GM12878 (cell line): ENCODE data around the gene ETHE1. TPM values are rescaled to one million over a fixed set of nuclear protein-coding genes. Genes with fewer than 3 reads are reported as not detected.

Source experiments
- CEBPB ChIP-seq, 2 experiments: fragments of 150-350 bp in 1 of 2; IDR thresholded peaks; 2 replicates each; pipeline ENCODE4 v1.6.1; 2012 to 2014; ENCODE audit warnings: low read depth in 2 of 2, low read length in 2 of 2, borderline replicate concordance in 1 of 2, inconsistent platforms in 1 of 2
- ESRRA ChIP-seq: IDR thresholded peaks from 2 replicates; pipeline ENCODE4 v1.6.1; 2012; ENCODE audit warnings: mild to moderate bottlenecking, low read length, improper control_type of control experiment
- ETV6 ChIP-seq, 2 experiments: fragments of 450-650 bp in 1 of 2; IDR thresholded peaks in 1 of 2; conservative IDR thresholded peaks in 1 of 2; 2 replicates each; pipeline ENCODE4 v1.6.1; 2014; ENCODE audit warnings: antibody characterized with exemption in 1 of 2, borderline replicate concordance in 1 of 2, low read depth in 1 of 2, mild to moderate bottlenecking in 1 of 2, moderate library complexity in 1 of 2
- HCFC1 ChIP-seq: fragments of 150-350 bp; IDR thresholded peaks from 2 replicates; pipeline ENCODE4 v1.6.1; 2014; ENCODE audit warnings: low read length
- JUND ChIP-seq: IDR thresholded peaks from 2 replicates; pipeline ENCODE4 v1.6.1; 2012; ENCODE audit warnings: low read depth, mild to moderate bottlenecking, low read length, improper control_type of control experiment, moderate library complexity
- KLF5 ChIP-seq: fragments of 450-650 bp; IDR thresholded peaks from 2 replicates; pipeline ENCODE4 v1.6.1; 2014; ENCODE audit warnings: mild to moderate bottlenecking; ENCODE audit not compliant: partially characterized antibody
- MTA2 ChIP-seq: fragments of 450-650 bp; IDR thresholded peaks from 2 replicates; pipeline ENCODE4 v1.6.1; 2016; ENCODE audit warnings: low read depth, mild to moderate bottlenecking, moderate library complexity
- NBN ChIP-seq: fragments of 450-650 bp; IDR thresholded peaks from 2 replicates; pipeline ENCODE4 v1.6.1; 2016
- NFIC ChIP-seq: IDR thresholded peaks from 2 replicates; pipeline ENCODE4 v1.6.1; 2012; ENCODE audit warnings: low read depth, mild to moderate bottlenecking, inconsistent platforms, low read length, moderate library complexity
- PAX5 ChIP-seq: IDR thresholded peaks from 2 replicates; pipeline ENCODE4 v1.6.1; 2011; ENCODE audit warnings: low read depth, low read length, borderline replicate concordance
- PAX8 ChIP-seq: fragments of 450-650 bp; IDR thresholded peaks from 2 replicates; pipeline ENCODE4 v1.6.1; 2017; ENCODE audit warnings: mild to moderate bottlenecking, moderate library complexity
- PKNOX1 ChIP-seq: fragments of 450-650 bp; IDR thresholded peaks from 2 replicates; pipeline ENCODE4 v1.6.1; 2016; ENCODE audit warnings: mild to moderate bottlenecking
- RAD51 ChIP-seq: fragments of 450-650 bp; IDR thresholded peaks from 2 replicates; pipeline ENCODE4 v1.6.1; 2016; ENCODE audit warnings: moderate library complexity, mild to moderate bottlenecking, inconsistent platforms
- RFX5 ChIP-seq: IDR thresholded peaks from 2 replicates; pipeline ENCODE4 v1.6.1; 2011; ENCODE audit warnings: low read depth, low read length, improper control_type of control experiment
- RUNX3 ChIP-seq: IDR thresholded peaks from 2 replicates; pipeline ENCODE4 v1.6.1; 2012; ENCODE audit warnings: low read length, inconsistent platforms
- SMC3 ChIP-seq: IDR thresholded peaks from 2 replicates; pipeline ENCODE4 v1.6.1; 2011; ENCODE audit warnings: low read length, improper control_type of control experiment, borderline replicate concordance
- SREBF1 ChIP-seq: IDR thresholded peaks from 2 replicates; pipeline ENCODE4 v1.6.1; 2012; ENCODE audit warnings: mild to moderate bottlenecking, low read length
- SREBF2 ChIP-seq: IDR thresholded peaks from 2 replicates; pipeline ENCODE4 v1.6.1; 2012; ENCODE audit warnings: mild to moderate bottlenecking, low read length
- SUZ12 ChIP-seq: fragments of 200-600 bp; sonication (generic); IDR thresholded peaks from one replicate; pipeline ENCODE4 v1.6.1; 2018; ENCODE audit warnings: antibody characterized with exemption, mild to moderate bottlenecking; ENCODE audit not compliant: unreplicated experiment
- TARDBP ChIP-seq: IDR thresholded peaks from 2 replicates; pipeline ENCODE4 v1.6.1; 2016; ENCODE audit warnings: borderline replicate concordance
- TCF3 ChIP-seq: IDR thresholded peaks from 2 replicates; pipeline ENCODE4 v1.6.1; 2012; ENCODE audit warnings: low read depth, mild to moderate bottlenecking, low read length, borderline replicate concordance; ENCODE audit not compliant: insufficient read depth
- USF1 ChIP-seq: IDR thresholded peaks from 2 replicates; pipeline ENCODE4 v1.6.1; 2011; ENCODE audit warnings: borderline replicate concordance, low read depth, mild to moderate bottlenecking, moderate library complexity, mixed read lengths, low read length; ENCODE audit not compliant: insufficient read depth; ENCODE audit errors: extremely low read length
- ZBED1 ChIP-seq: IDR thresholded peaks from 2 replicates; pipeline ENCODE4 v1.6.1; 2016; ENCODE audit warnings: borderline replicate concordance
- polyA plus RNA-seq, 11 experiments: library from polyadenylated mRNA; depleted of rRNA in 4 of 11; unstranded in 6 of 11; stranded (reverse) in 5 of 11; fragments of >200 nt; fragmentation: Nextera tagmentation in 4 of 11; fragmentation: Illumina TruSeq in 1 of 11; extraction: Ambion mirVana in 4 of 11; extraction: Trizol in 1 of 11; gene quantifications; 1 replicate in 1 of 11; 2 replicates in 10 of 11; pipeline versions ENCODE4 v1.2.1 to v1.2.3, GENCODE V29; 2011 to 2016; ENCODE audit warnings: inconsistent platforms in 2 of 11, missing spikeins in 2 of 11, low read depth in 1 of 11
- total RNA-seq, 4 experiments: library from RNA; depleted of rRNA in 3 of 4; stranded (reverse); fragments of >200 nt in 3 of 4; fragmentation: Illumina TruSeq in 1 of 4; extraction: Trizol in 1 of 4; gene quantifications; 2 replicates each; pipeline versions ENCODE4 v1.2.1 to v1.2.3, GENCODE V29; 2013 to 2021
- TF ChIP-seq, protein P1 (sequence below): fragments of 450-650 bp; IDR thresholded peaks from 2 replicates; pipeline ENCODE4 v1.6.1; 2017; ENCODE audit warnings: borderline replicate concordance
- TF ChIP-seq, protein P2 (sequence below): fragments of 150-350 bp; IDR thresholded peaks from 2 replicates; pipeline ENCODE4 v1.6.1; 2014; ENCODE audit warnings: mild to moderate bottlenecking, low read depth, low read length
- TF ChIP-seq, protein P3 (sequence below): IDR thresholded peaks from 2 replicates; pipeline ENCODE4 v1.6.1; 2012; ENCODE audit warnings: low read depth, low read length, improper control_type of control experiment

ETHE1 gene
- total and polyA plus RNA-seq, 10 of the 15 experiments (the other 5 are each of a cell fraction or from before 2014, with no cell fraction given), result 22.1 to 155 (median 52.7) TPM

GRCh38 chr19:43524922-43525835, 1.8 kb downstream of the ETHE1 start (continued):
- no peak for TF ChIP-seq SUZ12
- TF ChIP-seq ESRRA, result no peak
- peak; percentile 55; the same call in 1 of the 2 replicates for TF ChIP-seq PAX5
- no peak for TF ChIP-seq ETV6 (conservative IDR thresholded peaks at IDR 0.05 in 1 of 2, IDR thresholded peaks at IDR 0.05 in 1 of 2; ENCODE audit: borderline replicate concordance in 1 of 2, low read depth in 1 of 2)
- TF ChIP-seq, protein P1, sequence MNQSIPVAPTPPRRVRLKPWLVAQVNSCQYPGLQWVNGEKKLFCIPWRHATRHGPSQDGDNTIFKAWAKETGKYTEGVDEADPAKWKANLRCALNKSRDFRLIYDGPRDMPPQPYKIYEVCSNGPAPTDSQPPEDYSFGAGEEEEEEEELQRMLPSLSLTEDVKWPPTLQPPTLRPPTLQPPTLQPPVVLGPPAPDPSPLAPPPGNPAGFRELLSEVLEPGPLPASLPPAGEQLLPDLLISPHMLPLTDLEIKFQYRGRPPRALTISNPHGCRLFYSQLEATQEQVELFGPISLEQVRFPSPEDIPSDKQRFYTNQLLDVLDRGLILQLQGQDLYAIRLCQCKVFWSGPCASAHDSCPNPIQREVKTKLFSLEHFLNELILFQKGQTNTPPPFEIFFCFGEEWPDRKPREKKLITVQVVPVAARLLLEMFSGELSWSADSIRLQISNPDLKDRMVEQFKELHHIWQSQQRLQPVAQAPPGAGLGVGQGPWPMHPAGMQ, result no peak
- no peak for TF ChIP-seq SREBF2
- no peak for TF ChIP-seq HCFC1
- TF ChIP-seq, protein P2, sequence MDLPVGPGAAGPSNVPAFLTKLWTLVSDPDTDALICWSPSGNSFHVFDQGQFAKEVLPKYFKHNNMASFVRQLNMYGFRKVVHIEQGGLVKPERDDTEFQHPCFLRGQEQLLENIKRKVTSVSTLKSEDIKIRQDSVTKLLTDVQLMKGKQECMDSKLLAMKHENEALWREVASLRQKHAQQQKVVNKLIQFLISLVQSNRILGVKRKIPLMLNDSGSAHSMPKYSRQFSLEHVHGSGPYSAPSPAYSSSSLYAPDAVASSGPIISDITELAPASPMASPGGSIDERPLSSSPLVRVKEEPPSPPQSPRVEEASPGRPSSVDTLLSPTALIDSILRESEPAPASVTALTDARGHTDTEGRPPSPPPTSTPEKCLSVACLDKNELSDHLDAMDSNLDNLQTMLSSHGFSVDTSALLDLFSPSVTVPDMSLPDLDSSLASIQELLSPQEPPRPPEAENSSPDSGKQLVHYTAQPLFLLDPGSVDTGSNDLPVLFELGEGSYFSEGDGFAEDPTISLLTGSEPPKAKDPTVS, result no peak
- peak; percentile 51; the same call in 1 of the 2 replicates for TF ChIP-seq PAX8
- no peak for TF ChIP-seq CEBPB (IDR thresholded peaks at IDR 0.05; ENCODE audit: borderline replicate concordance in 1 of 2, low read depth in 2 of 2, low read length in 2 of 2)
- no peak for TF ChIP-seq TARDBP
- peak; percentile 80 for TF ChIP-seq NBN
- TF ChIP-seq JUND, result no peak
- peak; percentile 35; the same call in 1 of the 2 replicates for TF ChIP-seq PKNOX1
- no peak for TF ChIP-seq SREBF1
- no peak for TF ChIP-seq ZBED1
- TF ChIP-seq TCF3, result no peak
- TF ChIP-seq RAD51, result peak; percentile 67
- TF ChIP-seq NFIC, result no peak
- TF ChIP-seq, protein P3, sequence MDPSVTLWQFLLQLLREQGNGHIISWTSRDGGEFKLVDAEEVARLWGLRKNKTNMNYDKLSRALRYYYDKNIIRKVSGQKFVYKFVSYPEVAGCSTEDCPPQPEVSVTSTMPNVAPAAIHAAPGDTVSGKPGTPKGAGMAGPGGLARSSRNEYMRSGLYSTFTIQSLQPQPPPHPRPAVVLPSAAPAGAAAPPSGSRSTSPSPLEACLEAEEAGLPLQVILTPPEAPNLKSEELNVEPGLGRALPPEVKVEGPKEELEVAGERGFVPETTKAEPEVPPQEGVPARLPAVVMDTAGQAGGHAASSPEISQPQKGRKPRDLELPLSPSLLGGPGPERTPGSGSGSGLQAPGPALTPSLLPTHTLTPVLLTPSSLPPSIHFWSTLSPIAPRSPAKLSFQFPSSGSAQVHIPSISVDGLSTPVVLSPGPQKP, result no peak
- TF ChIP-seq SMC3, result no peak
- no peak for TF ChIP-seq RUNX3
- TF ChIP-seq MTA2, result no peak; the same call in 1 of the 2 replicates
- TF ChIP-seq KLF5, result no peak
- TF ChIP-seq RFX5, result no peak
- no peak for TF ChIP-seq USF1
